Pancreas (tissue), 10 donors: ENCODE results near the gene TOX3. TPM values are rescaled to one million over a fixed set of nuclear protein-coding genes. Genes with fewer than 3 reads are reported as not detected.

Source experiments
- ATAC-seq, 4 donors: fragments of 200-7000 bp; cut with Tn5 transposase; one replicate each; pipeline versions ENCODE4 v1.8.0 to v1.9.1; 2020; ENCODE audit warnings: mild to moderate bottlenecking in 4 of 4, moderate library complexity in 4 of 4
- DNase-seq, 6 donors: peaks; one replicate each; pipeline ENCODE4 v3.0.0-alpha.2; 2020
- FAIRE-seq: peaks from 2 replicates; lab custom pipeline; 2012; peaks lifted over from hg19 to GRCh38; lab: Jason Lieb, UNC
- H3K27ac ChIP-seq, 4 donors: fragments of 200-600 bp; sonication (generic); 1 replicate in 3 of 4; 2 replicates in 1 of 4; pipeline versions ENCODE4 v1.5.0 to v1.8.0; 2020
- H3K27me3 ChIP-seq, 4 donors: fragments of 200-600 bp; one replicate each; pipeline ENCODE4 v1.8.0; 2021
- H3K36me3 ChIP-seq, 3 donors: fragments of 200-600 bp; sonication (generic) in 1 of 3; one replicate each; pipeline versions ENCODE4 v1.5.0 to v1.8.0; 2020 to 2021
- H3K4me1 ChIP-seq, 3 donors: fragments of 200-600 bp; one replicate each; pipeline ENCODE4 v1.8.0; 2021
- H3K4me3 ChIP-seq, 4 donors: fragments of 200-600 bp; sonication (generic) in 2 of 4; one replicate each; pipeline versions ENCODE4 v1.5.0 to v1.8.0; 2020 to 2021
- H3K9me3 ChIP-seq, 4 donors: fragments of 200-600 bp; one replicate each; pipeline ENCODE4 v1.8.0; 2021
- WGBS, 2 donors: extraction: QIAGEN DNeasy Blood & Tissue Kit; methylation state at CpG; one replicate each; pipeline ENCODE4 v1.1.7; 2013; 5-methylcytosine and 5-hydroxymethylcytosine counted together
- intact Hi-C, 3 donors: fragments of 100-400 bp; cut with DNase I; formaldehyde crosslinking; loops; one replicate each; pipeline versions ENCODE4 v1.11.1 to v1.14.2; 2022
- polyA plus RNA-seq, 2 donors: library from polyadenylated mRNA; stranded (reverse); fragments of 200-250 nt; gene quantifications; one replicate each; pipeline ENCODE4 v1.2.3, GENCODE V29; 2013
- total RNA-seq, 6 donors: library from RNA; stranded (reverse); fragmentation: NEBNext Ultra II Directional in 4 of 6; extraction: Animal tissue kit (Norgen Biotek cat#: 25700) in 4 of 6; gene quantifications; one replicate each; pipeline versions ENCODE4 v1.2.1 to v1.2.4, GENCODE V29; 2021 to 2023
- TF ChIP-seq, protein P1 (sequence below), 4 donors: fragments of 200-600 bp; sonication (generic) in 3 of 4; IDR thresholded peaks; one replicate each; pipeline versions ENCODE4 v1.5.0 to v1.8.0; 2021; ENCODE audit warnings: antibody characterized with exemption in 4 of 4
- donor health status: healthy with polysubstance abuse.
- donor health status: DM: no; HTN: no; CAD: no; lungs with moderate emphysema.
- donor health status: DM: no; HTN: no; CAD: no.
- donor health status: control.
- donor health status: control.
- donor health status: Bipolar disorder and iron deficiency.
- donor health status: DM: yes; HTN: yes; CAD: no.
- donor health status: DM: no; HTN: no; CAD: no.
- donor health status: DM: no; HTN: no; CAD: no.
- donor health status: DM: yes; HTN: yes; CAD: no.

The TOX3 gene
- total and polyA plus RNA-seq, 8 donors, result 1.1 to 6.1 (median 4.2) TPM

DNA sequence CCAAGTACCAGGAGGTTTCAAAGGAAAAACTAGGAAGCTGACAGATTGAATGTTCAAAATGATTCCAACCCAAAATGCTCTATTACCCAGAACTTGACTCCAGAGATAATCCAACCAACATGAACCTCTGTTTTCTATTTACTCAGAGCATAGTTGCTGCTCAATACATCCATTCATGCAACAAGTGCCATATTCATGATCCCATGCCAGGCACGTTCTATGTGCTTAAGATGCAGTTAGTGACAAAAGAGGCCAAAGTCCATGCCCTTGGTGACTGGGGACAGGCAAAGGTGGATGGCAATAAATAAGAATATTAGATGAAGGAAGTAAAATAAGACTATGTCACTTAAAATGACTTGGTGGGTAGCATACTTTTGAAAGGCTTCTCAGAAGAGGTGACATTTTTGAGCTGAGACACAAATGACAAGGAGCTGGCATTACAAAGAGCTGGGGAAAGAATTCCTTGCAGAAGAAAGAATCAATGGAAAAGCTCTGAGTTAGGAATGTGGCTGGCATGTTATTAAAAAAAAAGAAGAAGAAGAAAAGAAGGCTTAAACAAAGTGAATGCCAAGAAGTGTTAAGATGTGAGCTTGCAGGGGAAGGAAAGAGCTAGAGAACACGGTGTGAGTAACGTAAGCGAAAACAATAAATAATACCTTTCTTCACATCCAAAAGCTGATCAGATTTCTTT, 34.5 kb downstream of the TOX3 start:
- intact Hi-C loops, result no loop called here
- TF ChIP-seq, protein P1, sequence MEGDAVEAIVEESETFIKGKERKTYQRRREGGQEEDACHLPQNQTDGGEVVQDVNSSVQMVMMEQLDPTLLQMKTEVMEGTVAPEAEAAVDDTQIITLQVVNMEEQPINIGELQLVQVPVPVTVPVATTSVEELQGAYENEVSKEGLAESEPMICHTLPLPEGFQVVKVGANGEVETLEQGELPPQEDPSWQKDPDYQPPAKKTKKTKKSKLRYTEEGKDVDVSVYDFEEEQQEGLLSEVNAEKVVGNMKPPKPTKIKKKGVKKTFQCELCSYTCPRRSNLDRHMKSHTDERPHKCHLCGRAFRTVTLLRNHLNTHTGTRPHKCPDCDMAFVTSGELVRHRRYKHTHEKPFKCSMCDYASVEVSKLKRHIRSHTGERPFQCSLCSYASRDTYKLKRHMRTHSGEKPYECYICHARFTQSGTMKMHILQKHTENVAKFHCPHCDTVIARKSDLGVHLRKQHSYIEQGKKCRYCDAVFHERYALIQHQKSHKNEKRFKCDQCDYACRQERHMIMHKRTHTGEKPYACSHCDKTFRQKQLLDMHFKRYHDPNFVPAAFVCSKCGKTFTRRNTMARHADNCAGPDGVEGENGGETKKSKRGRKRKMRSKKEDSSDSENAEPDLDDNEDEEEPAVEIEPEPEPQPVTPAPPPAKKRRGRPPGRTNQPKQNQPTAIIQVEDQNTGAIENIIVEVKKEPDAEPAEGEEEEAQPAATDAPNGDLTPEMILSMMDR (IDR thresholded peaks at IDR 0.05), result no peak
- no peak for FAIRE-seq
- Histone ChIP-seq H3K4me3 (no peak overlapping the region), H3K4me1 (no peaks in the 10 kb centered on the region), H3K9me3 (no peaks in the 10 kb centered on the region), H3K36me3 (no peaks in the 10 kb centered on the region), H3K27me3 (no peaks in the 10 kb centered on the region), H3K27ac (no peak overlapping the region)
- no peak for DNase-seq
- WGBS, 2 donors, result 93 to 97% methylated on average over 4 of the region's 4 CpGs
- ATAC-seq, result no peak

GRCh38 chr16:52501746-52502145, 45.2 kb downstream of the TOX3 start:
- Histone ChIP-seq H3K36me3 (no peaks in the 10 kb centered on the region), H3K27me3 (no peaks in the 10 kb centered on the region), H3K27ac (no peak overlapping the region), H3K4me3 (no peak overlapping the region), H3K4me1 (peaks cover 6 to 12% (median 10%) of the 10 kb centered on the region in 3 donors), H3K9me3 (no peaks in the 10 kb centered on the region)
- WGBS, 2 donors, result 83 to 87% methylated on average over 4 of the region's 4 CpGs
- no peak for DNase-seq
- TF ChIP-seq, protein P1 (IDR thresholded peaks at IDR 0.05), result no peak
- no peak for FAIRE-seq
- ATAC-seq, result no peak
- intact Hi-C loops, result no loop called here

DNA sequence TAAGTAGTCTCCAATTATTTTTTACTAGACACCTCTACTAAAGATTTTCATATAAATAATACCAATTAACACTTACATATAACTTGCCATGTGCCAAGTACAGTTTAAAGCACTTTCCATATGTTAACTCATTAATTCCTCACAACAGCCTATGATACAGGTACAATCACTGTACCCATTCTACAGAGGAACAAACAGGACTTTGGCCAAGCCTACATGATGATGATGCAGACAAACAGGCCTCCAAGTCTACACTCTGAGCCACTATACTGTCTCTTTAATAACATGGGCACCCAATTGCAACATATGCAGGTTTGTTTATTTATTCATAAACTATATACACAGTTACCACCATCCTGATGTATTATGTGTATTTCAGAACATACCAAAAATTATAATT, 46.0 kb downstream of the TOX3 start:
- Histone ChIP-seq H3K27ac (no peak overlapping the region), H3K27me3 (no peaks in the 10 kb centered on the region), H3K4me1 (peaks cover 11 to 19% (median 18%) of the 10 kb centered on the region in 3 donors), H3K36me3 (no peaks in the 10 kb centered on the region), H3K4me3 (no peak overlapping the region), H3K9me3 (no peaks in the 10 kb centered on the region)
- ATAC-seq, result no peak
- no peak for DNase-seq
- TF ChIP-seq, protein P1 (IDR thresholded peaks at IDR 0.05), result no peak
- FAIRE-seq, result no peak
- intact Hi-C loops, result no loop called here

DNA sequence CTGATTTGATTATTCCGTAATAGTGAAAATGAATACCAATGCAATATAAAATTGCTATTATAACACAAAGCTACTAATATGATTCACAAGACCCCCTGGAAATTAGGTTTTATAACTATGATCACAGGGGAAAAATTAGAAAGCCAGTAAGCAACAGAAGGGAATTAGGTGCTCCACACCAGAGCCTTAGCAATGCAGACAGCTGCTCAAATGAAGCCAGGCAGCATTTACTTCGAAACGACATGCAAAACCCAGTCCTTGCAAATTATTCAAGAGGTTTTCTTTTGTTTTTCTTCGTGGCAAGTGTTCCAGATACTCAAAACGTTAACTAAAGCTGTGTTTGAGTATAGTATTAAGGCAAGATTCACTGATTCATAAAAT, 47.9 kb downstream of the TOX3 start:
- intact Hi-C loops, result no loop called here
- ATAC-seq, result no peak
- no peak for DNase-seq
- no peak overlapping the region for H3K4me3 ChIP-seq
- H3K36me3 ChIP-seq, result no peaks in the 10 kb centered on the region
- peaks cover 22 to 37% (median 24%) of the 10 kb centered on the region in 3 donors for H3K4me1 ChIP-seq
- no peaks in the 10 kb centered on the region for H3K27me3 ChIP-seq
- FAIRE-seq, result no peak
- TF ChIP-seq, protein P1 (IDR thresholded peaks at IDR 0.05), result no peak
- 78 to 81% methylated on average over 5 of the region's 5 CpGs for WGBS, 2 donors
- H3K27ac ChIP-seq, result no peak overlapping the region
- H3K9me3 ChIP-seq, result no peaks in the 10 kb centered on the region

- peaks cover 24 to 43% (median 28%) of the 10 kb centered on the region in 3 donors for H3K4me1 ChIP-seq
- no peaks in the 10 kb centered on the region for H3K9me3 ChIP-seq
- DNase-seq (no peak), FAIRE-seq (no peak), ATAC-seq (no peak)
- intact Hi-C loops, result no loop called here
- no peak overlapping the region for H3K27ac ChIP-seq
- TF ChIP-seq, protein P1 (IDR thresholded peaks at IDR 0.05), result no peak
- 82 to 85% methylated on average over 16 of the region's 16 CpGs for WGBS, 2 donors
- H3K36me3 ChIP-seq, result no peaks in the 10 kb centered on the region
- H3K4me3 ChIP-seq, result no peak overlapping the region
- H3K27me3 ChIP-seq, result no peaks in the 10 kb centered on the region
Measured at GRCh38 chr16:52498328-52499059, 48.4 kb downstream of the TOX3 start.
